ENCODE measurements around the gene NPAS1. TPM values are rescaled to one million over a fixed set of nuclear protein-coding genes. Genes with fewer than 3 reads are reported as not detected.
A peak's percentile ranks its signal among the peaks of the same experiment; 100 is the strongest.

Gene NPAS1
- total RNA-seq, 1 donor from 2014 or later: 1.2 TPM

GRCh38 chr19:47023448-47023794, 3.8 kb downstream of the NPAS1 start:
- peak overlapping the region; percentile 36 for H3K4me3 ChIP-seq
- DNase-seq (ENCODE audit: low spot score): no peak
- no peak overlapping the region for H2AFZ ChIP-seq (replicated peaks)
- Mint-ChIP-seq H3K4me3 (no peak overlapping the region), H3K27me3 (ENCODE audit: insufficient read depth, low read depth) (peaks cover 61% of the 10 kb centered on the region), H3K27ac (no peak overlapping the region), H3K4me1 (peaks cover 21% of the 10 kb centered on the region), H3K9me3 (peaks cover 3% of the 10 kb centered on the region), H3K36me3 (no peaks in the 10 kb centered on the region)
- H3K27ac ChIP-seq: no peak overlapping the region
- TF ChIP-seq, protein P1, sequence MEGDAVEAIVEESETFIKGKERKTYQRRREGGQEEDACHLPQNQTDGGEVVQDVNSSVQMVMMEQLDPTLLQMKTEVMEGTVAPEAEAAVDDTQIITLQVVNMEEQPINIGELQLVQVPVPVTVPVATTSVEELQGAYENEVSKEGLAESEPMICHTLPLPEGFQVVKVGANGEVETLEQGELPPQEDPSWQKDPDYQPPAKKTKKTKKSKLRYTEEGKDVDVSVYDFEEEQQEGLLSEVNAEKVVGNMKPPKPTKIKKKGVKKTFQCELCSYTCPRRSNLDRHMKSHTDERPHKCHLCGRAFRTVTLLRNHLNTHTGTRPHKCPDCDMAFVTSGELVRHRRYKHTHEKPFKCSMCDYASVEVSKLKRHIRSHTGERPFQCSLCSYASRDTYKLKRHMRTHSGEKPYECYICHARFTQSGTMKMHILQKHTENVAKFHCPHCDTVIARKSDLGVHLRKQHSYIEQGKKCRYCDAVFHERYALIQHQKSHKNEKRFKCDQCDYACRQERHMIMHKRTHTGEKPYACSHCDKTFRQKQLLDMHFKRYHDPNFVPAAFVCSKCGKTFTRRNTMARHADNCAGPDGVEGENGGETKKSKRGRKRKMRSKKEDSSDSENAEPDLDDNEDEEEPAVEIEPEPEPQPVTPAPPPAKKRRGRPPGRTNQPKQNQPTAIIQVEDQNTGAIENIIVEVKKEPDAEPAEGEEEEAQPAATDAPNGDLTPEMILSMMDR (IDR thresholded peaks at IDR 0.05): no peak
- TF ChIP-seq EZH2phosphoT487 (IDR thresholded peaks at IDR 0.05) (no peak), EZH2 (IDR thresholded peaks at IDR 0.05) (no peak)
- H3K36me3 ChIP-seq: no peaks in the 10 kb centered on the region
- H3K9me3 ChIP-seq (ENCODE audit: low read depth): no peaks in the 10 kb centered on the region
- no peaks in the 10 kb centered on the region for H3K79me2 ChIP-seq (ENCODE audit: low read depth)
- peaks cover 41% of the 10 kb centered on the region for H3K4me1 ChIP-seq
- H3K4me2 ChIP-seq: peak overlapping the region; percentile 85
- H3F3A ChIP-seq (ENCODE audit: low read depth): peaks cover 30% of the 10 kb centered on the region
- peaks cover 24% of the 10 kb centered on the region for H4K20me1 ChIP-seq (ENCODE audit: low read depth)
- peaks cover 85% of the 10 kb centered on the region for H3K27me3 ChIP-seq
- no peak overlapping the region for H3K9ac ChIP-seq

DNA sequence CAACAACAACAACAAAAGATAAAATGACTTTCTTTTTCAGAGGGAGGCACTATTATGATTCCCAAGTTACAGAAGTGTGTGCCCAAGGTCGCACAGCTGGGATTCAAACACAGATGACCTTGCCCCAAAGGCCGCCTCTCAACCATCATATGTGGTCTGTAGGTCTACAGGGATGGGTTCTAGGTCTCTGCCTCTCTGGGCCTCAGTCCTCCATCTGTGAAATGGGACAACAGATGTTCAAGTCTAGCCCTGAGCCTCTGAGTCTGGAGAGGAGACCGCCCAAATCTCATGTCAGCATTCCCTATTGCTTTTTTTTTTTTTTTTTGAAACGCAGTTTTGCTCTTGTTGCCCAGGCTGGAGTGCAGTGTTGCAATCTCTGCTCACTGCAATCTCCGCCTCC, 4.9 kb downstream of the NPAS1 start:
- no peaks in the 10 kb centered on the region for H3K79me2 ChIP-seq (ENCODE audit: low read depth)
- peaks cover 23% of the 10 kb centered on the region for H3F3A ChIP-seq (ENCODE audit: low read depth)
- H3K9ac ChIP-seq: no peak overlapping the region
- Mint-ChIP-seq H3K9me3 (peaks cover 3% of the 10 kb centered on the region), H3K4me3 (no peak overlapping the region), H3K27me3 (ENCODE audit: insufficient read depth, low read depth) (peaks cover 56% of the 10 kb centered on the region), H3K4me1 (peaks cover 16% of the 10 kb centered on the region), H3K36me3 (no peaks in the 10 kb centered on the region), H3K27ac (no peak overlapping the region)
- no peaks in the 10 kb centered on the region for H3K36me3 ChIP-seq
- H3K4me2 ChIP-seq: no peak overlapping the region
- peaks cover 44% of the 10 kb centered on the region for H3K4me1 ChIP-seq
- no peak overlapping the region for H3K27ac ChIP-seq
- TF ChIP-seq EZH2 (IDR thresholded peaks at IDR 0.05): no peak
- TF ChIP-seq, protein P1 (IDR thresholded peaks at IDR 0.05): no peak
- DNase-seq (ENCODE audit: low spot score): no peak
- peaks cover 80% of the 10 kb centered on the region for H3K27me3 ChIP-seq
- no peaks in the 10 kb centered on the region for H3K9me3 ChIP-seq (ENCODE audit: low read depth)
- peaks cover 24% of the 10 kb centered on the region for H4K20me1 ChIP-seq (ENCODE audit: low read depth)
- no peak overlapping the region for H2AFZ ChIP-seq (replicated peaks)
- H3K4me3 ChIP-seq: no peak overlapping the region

DNA sequence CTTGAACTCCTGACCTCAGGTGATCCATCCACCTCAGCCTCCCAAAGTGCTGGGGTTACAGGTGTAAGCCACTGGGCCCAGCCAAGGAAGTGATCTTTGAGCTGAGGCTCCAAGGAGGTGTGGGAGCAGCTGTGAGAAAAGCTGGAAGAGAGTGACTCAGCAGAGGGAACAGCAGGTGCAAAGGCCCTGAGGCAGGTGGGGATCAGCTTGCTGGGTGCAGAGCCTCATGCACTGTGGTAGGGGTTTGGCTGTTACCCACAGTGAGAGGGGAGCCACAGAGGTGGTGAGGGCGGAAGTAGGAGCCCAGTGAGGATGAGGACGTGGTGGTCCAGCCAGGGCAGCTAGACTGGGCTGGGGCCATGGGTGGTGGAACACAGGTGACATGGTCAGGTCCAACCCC, 6.5 kb downstream of the NPAS1 start:
- Mint-ChIP-seq H3K27ac (no peak overlapping the region), H3K36me3 (no peaks in the 10 kb centered on the region), H3K4me1 (peaks cover 13% of the 10 kb centered on the region), H3K27me3 (ENCODE audit: insufficient read depth, low read depth) (peaks cover 55% of the 10 kb centered on the region), H3K4me3 (peak overlapping the region; percentile 60), H3K9me3 (peaks cover 3% of the 10 kb centered on the region)
- Histone ChIP-seq H3K9ac (no peak overlapping the region), H3K27me3 (peaks cover 64% of the 10 kb centered on the region), H3K36me3 (no peaks in the 10 kb centered on the region), H3F3A (ENCODE audit: low read depth) (peaks cover 22% of the 10 kb centered on the region), H3K4me3 (no peak overlapping the region), H3K4me1 (peaks cover 34% of the 10 kb centered on the region), H2AFZ (replicated peaks) (no peak overlapping the region), H3K79me2 (ENCODE audit: low read depth) (no peaks in the 10 kb centered on the region), H3K27ac (no peak overlapping the region), H3K4me2 (no peak overlapping the region), H4K20me1 (ENCODE audit: low read depth) (peaks cover 20% of the 10 kb centered on the region), H3K9me3 (ENCODE audit: low read depth) (no peaks in the 10 kb centered on the region)
- DNase-seq (ENCODE audit: low spot score): no peak
- TF ChIP-seq, protein P1 (IDR thresholded peaks at IDR 0.05): no peak
- TF ChIP-seq EZH2 (IDR thresholded peaks at IDR 0.05) (no peak), EZH2phosphoT487 (IDR thresholded peaks at IDR 0.05) (no peak)
